NCI-H82 treated with DMSO at 0.1 percent for 48 hours (cell line): Measurements from ENCODE around the gene PRKX.
"Not testable (repeated sequence)": the region's sequence is repeated elsewhere in the genome, so short reads cannot be mapped to it uniquely, and the experiment has no call there.

Experiments used
- DNase-seq: peaks from one replicate; lab custom pipeline; 2025; ENCODE audit not compliant: unreplicated experiment; lab: John Stamatoyannopoulos, UW

The PRKX gene

DNA sequence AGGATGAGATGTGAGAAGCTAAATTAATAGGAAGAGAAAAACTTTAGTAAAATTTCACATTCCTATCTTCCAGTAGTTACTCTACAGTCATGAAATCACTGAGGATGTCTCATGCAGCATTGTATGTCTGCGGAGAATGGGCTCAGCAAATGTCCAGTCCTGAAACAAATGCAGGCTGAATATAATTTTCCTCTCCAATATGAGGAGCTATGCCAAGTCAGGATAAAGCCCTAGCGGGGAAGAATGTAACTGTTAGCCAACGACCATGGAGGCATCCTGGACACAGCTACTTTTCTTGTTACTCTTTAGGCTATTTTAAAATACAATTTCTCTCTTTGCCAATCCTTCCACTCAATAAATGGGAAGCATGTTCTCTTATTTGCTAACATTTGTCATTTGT, 127.7 kb downstream of the PRKX start:
- no peak for DNase-seq

DNA sequence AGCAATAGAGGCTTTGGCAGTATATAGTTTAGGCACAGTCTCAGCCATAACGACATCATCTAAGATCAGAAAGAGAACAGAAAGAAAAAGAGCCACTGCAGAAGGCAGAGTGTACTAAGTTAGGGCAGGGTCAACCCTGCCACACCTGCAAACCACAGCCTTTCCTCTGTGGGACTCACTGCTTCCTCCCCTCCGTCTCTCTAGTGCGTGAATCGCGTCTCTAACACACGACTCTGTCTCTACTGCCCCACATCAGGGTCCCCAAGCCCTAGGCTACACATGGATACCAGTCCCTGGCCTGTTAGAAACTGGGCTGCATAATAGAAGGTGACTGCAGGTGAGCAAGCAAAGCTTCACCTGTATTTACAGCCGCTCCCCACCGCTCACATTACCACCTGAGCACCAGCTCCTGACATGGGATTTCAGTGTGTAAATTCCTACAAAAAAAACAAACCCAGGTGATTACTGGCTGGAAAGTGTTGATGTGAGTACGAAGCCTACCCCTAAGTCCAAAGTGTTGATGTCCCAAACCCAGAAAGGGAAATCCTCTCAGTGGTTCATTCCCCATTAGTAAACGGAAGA, 128.9 kb downstream of the PRKX start:
- DNase-seq: no peak

DNA sequence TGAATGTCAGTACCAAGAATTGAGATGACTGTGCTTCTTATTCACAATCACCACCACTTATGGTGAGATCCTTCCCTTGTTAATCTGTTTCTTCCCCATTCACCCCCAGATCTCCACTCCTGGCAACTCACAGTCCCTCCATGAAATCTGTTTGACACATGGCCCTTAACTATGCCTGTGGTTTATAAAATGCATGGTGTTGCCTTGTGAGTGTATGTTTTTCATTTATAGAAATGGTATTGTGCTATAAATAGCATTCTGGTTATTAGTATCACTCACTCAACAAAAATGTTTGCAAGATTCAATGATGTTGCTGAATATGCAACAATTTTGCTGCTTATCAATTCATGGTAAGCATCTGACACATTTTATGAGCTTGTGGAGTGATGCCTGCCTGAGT, 131.0 kb downstream of the PRKX start:
- DNase-seq: no peak

DNA sequence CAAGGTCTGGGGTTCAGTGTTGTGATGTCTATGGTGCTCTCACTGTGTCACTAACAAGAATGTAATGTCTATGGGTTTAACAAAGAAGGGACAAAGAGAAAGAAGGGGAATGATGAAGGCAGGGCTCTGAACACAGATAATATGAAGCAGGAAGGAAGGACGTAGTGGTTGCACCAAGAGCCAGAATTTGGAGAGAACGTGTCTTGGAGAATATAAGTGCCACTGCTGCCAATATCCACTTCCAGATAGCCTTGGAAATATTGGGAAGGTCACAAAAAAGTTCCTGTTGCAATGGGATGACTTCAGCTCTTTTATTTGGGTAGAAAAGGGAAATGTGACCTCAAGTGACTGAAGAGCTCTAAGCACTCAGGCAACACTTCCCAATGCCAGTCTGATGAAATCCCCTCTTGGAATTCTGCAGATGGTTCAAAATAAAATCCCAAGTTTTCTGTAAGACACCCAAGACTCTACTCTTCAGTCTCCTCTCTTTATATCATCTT, 131.8 kb downstream of the PRKX start:
- no peak for DNase-seq

DNA sequence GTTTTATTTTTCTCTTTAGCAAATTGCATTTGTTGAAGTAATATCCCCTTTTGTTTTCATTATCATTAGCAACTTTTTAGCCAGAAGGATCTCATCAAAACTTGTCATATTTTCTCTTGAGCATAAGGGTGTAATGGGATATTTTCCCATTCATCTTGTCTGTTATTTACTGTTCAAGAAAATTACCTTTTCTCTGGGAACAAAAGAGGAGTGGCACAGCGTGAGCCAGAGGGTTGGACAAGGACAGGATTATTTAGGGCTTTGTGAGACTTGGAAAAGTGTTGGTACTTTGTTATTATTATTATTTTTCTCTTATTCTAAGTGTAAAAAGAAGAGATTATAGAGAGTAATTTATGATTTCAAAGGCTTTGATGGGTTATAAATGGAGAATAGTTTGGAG, 135.9 kb downstream of the PRKX start:
- no peak for DNase-seq

DNA sequence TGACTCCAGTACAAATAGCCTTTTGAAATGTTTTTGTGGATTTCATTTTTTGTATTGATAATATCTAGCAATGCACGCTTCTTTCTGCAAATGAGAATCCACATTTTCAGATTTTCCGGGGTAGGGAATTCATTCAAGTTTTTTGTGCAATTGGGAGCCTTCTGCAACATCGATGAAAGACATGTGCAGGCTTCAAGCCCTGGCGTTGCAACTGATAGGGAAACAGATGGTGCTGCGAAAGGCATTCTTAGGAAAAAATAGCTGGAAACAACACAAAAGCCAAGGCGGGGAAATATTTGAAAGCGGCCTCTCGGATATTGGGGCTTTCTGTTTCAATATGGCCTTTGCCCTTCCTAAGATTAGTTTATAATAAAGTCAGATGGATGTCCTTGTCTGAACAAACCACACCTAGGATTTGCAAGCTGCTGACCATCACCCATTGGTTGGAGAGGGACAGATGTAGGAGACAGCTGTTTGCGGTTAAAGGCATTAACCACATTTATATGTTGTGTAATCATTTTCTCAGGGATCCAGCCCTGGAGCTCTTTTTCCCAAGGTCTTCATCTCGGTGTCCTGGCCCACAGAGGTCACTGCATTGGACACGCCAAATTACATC, 136.5 kb downstream of the PRKX start:
- DNase-seq: no peak

DNA sequence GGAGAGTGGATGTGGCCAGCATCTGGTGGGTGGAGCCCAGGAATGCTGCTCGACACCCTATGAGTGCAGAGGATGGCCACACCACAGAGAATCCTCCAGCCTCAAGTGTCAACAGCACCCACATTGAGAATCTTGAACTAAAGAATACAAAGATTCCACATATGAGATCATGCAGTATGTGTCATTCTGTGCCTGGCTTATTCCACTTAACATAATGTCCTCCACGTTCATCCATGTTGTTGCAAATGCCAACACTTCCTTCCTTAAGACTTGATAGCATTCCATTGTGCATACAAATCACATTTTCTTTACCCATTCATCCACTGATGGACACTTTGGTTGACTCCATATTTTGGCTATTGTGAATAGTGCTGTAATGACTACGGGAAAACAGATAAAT, 145.8 kb downstream of the PRKX start:
- DNase-seq: no peak

DNA sequence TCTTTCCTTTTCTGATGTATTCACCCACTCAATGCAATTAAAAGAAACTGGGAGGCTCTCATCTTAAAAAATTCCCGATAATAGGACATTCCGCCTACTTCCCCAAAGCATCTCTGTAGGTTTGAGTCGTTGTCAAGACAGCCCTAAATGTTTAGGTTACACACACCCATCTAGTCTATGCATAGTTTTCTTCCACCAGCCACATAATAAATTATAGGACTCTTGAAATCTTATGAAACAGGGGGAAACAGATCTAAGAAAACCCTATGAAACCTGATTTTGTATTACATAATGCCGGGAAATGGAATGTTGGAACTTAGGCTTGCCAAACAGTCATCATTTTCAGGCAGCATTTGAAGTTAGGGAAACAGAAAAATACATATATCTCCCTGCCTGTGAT, 150.0 kb downstream of the PRKX start:
- DNase-seq: no peak

DNA sequence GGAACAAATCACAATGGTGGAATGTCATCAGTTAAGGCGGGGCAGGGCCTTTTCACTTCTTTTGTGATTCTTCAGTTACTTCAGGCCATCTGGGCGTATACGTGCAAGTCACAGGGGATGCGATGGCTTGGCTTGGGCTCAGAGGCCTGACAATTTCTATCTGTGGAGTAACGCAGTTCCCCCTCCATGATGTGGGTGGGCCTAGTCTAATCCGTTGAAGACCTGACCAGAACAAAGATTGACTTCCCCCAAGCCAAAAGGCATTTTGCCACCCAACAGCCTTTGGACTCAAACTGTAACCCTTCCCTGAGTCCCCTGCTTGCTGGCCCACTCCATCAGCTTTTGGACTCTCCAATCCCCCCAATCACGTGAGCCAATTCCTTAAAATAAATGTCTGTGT, 153.4 kb downstream of the PRKX start:
- DNase-seq: not testable (repeated sequence)
